Lower leg skin (tissue), 4 donors: ENCODE data around the gene ROR2. TPM values are rescaled to one million over a fixed set of nuclear protein-coding genes. Genes with fewer than 3 reads are reported as not detected.
"Not testable (repeated sequence)": the region's sequence is repeated elsewhere in the genome, so short reads cannot be mapped to it uniquely, and the experiment has no call there.

Experiments
- DNase-seq, 2 donors: peaks; one replicate each; pipeline ENCODE4 v3.0.0-alpha.2; 2019; ENCODE audit warnings: low spot score in 2 of 2
- H3K4me3 ChIP-seq: fragments of 200-600 bp; sonication (generic); 2 replicates; pipeline ENCODE4 v1.5.1; 2017; ENCODE audit warnings: mild to moderate bottlenecking, low read depth; ENCODE audit not compliant: poor library complexity, severe bottlenecking
- POLR2A ChIP-seq, 2 donors: fragments of 450-650 bp; IDR thresholded peaks; one replicate each; pipeline ENCODE4 v1.6.1; 2016 to 2017; ENCODE audit warnings: antibody characterized with exemption in 2 of 2, mild to moderate bottlenecking in 1 of 2, moderate library complexity in 1 of 2
- WGBS, 2 donors: methylation state at CpG; one replicate each; pipeline ENCODE4 v1.1.5; 2018; 5-methylcytosine and 5-hydroxymethylcytosine counted together
- intact Hi-C: fragments of 100-400 bp; cut with DNase I; formaldehyde crosslinking; loops from one replicate; pipeline ENCODE4 v1.15.0; 2023; ENCODE audit warnings: low total_unique reads
- total RNA-seq, 4 donors: library from RNA; depleted of rRNA; stranded (reverse); fragments of >200 nt; gene quantifications; one replicate each; pipeline ENCODE4 v1.1.0, GENCODE V29; 2016
- TF ChIP-seq, protein P1 (sequence below), 3 donors: fragments of 450-650 bp; IDR thresholded peaks; one replicate each; pipeline ENCODE4 v1.5.1; 2016; ENCODE audit warnings: antibody characterized with exemption in 3 of 3, mild to moderate bottlenecking in 3 of 3, moderate library complexity in 2 of 3

The ROR2 gene
- total RNA-seq, 4 donors from 2014 or later: 2.3 to 8.7 (median 5.8) TPM

GRCh38 chr9:91800473-91801030 is 149.5 kb downstream of the ROR2 start:
- TF ChIP-seq POLR2A (IDR thresholded peaks at IDR 0.05): no peak
- TF ChIP-seq, protein P1, sequence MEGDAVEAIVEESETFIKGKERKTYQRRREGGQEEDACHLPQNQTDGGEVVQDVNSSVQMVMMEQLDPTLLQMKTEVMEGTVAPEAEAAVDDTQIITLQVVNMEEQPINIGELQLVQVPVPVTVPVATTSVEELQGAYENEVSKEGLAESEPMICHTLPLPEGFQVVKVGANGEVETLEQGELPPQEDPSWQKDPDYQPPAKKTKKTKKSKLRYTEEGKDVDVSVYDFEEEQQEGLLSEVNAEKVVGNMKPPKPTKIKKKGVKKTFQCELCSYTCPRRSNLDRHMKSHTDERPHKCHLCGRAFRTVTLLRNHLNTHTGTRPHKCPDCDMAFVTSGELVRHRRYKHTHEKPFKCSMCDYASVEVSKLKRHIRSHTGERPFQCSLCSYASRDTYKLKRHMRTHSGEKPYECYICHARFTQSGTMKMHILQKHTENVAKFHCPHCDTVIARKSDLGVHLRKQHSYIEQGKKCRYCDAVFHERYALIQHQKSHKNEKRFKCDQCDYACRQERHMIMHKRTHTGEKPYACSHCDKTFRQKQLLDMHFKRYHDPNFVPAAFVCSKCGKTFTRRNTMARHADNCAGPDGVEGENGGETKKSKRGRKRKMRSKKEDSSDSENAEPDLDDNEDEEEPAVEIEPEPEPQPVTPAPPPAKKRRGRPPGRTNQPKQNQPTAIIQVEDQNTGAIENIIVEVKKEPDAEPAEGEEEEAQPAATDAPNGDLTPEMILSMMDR (IDR thresholded peaks at IDR 0.05): no peak
- intact Hi-C loops: no loop called here
- peak in 1 of 2 donors; percentile 40 for DNase-seq
- WGBS, 2 donors: 76 to 77% methylated on average over 12 of the region's 12 CpGs
- H3K4me3 ChIP-seq: no peak overlapping the region

GRCh38 chr9:91799113-91799744 is 150.8 kb downstream of the ROR2 start:
- peak in 1 of 2 donors; percentile 65 for DNase-seq
- H3K4me3 ChIP-seq: no peak overlapping the region
- WGBS, 2 donors: 69 to 74% methylated on average over 10 of the region's 10 CpGs
- intact Hi-C loops: no loop called here
- no peak for TF ChIP-seq POLR2A (IDR thresholded peaks at IDR 0.05)
- TF ChIP-seq, protein P1 (IDR thresholded peaks at IDR 0.05): no peak

DNA sequence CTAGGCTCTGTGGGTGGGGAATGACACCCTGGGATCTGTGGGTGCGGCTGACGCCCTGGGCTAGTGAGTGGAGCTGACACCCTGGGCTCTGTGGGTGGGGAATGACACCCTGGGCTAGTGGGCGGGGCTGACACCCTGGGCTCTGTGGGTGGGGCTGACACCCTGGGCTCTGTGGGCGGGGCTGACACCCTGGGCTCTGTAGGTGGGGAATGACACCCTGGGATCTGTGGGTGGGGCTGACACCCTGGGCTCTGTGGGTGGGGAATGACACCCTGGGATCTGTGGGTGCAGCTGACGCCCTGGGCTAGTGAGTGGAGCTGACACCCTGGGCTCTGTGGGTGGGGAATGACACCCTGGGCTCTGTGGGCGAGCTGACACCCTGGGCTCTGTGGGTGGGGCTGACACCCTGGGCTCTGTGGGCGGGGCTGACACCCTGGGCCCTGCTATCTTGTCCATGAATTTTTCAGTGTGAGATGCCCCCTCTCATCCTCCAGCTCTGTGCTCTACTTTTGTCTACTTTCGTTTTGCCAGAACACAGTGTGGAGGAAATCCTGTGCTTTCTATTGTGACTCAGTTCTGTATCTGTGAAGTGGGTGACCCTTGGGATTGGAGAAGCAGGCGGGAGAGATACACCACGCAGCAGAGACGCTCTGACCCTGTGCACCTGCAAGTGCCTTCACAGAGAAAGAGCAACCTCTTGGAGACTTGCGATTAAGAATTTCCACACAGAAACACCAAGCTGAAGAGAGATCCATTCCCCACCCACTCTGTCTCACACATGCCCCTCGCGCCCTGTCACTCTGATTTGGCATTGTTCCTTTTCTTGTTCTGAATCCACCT is 151.5 kb downstream of the ROR2 start:
- H3K4me3 ChIP-seq, intact Hi-C loops: not testable (repeated sequence)
- 51 to 55% methylated on average over 10 to 14 of the region's 14 CpGs for WGBS, 2 donors
- peak in 1 of 2 donors; percentile 61 for DNase-seq

GRCh38 chr9:91797517-91797916 is 152.5 kb downstream of the ROR2 start:
- 80% methylated on average over 1 of the region's 2 CpGs; no CpG with 5 or more reads in 1 of the 2 donors for WGBS, 2 donors
- intact Hi-C loops, H3K4me3 ChIP-seq, DNase-seq: not testable (repeated sequence)

GRCh38 chr9:91796516-91796915 is 153.5 kb downstream of the ROR2 start:
- intact Hi-C loops, H3K4me3 ChIP-seq: not testable (repeated sequence)
- DNase-seq: peak in 1 of 2 donors; percentile 82
- WGBS, 2 donors: 57 to 72% methylated on average over 3 to 4 of the region's 4 CpGs

DNA sequence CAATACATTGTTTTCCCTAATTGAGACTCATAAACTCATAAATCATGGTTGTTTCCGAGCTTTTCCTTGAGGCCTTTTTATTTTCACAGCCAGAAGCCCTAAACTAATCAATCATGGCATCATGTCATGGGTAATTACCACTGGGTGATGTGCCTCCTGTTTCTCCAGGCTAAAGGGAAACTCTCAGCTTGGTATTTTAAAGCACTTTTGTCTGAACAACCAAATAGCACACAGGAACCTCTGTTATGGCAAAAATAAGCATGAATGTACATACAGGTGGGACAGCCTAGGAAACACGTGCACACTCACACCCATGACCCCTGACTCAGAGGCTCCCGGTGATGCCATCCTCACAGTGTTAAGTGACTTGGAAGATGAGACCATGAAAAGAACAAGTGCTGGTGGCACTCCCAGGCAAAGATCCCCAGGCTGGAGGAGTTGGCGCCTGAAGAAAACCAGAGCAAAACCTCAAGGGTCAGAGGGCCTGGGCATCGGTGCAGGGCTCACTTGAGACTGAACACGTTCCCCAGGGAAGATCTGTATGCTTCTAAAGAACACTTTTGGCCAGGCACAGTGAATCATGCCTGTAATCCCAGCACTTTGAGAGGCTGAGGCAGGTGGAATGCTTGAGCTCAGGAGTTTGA is 154.3 kb downstream of the ROR2 start:
- 23 to 26% methylated on average over 6 of the region's 6 CpGs for WGBS, 2 donors
- peak in 1 of 2 donors; percentile 68 for DNase-seq
- H3K4me3 ChIP-seq: no peak overlapping the region
- intact Hi-C loops: no loop called here
- TF ChIP-seq, protein P1 (IDR thresholded peaks at IDR 0.05): no peak
- TF ChIP-seq POLR2A (IDR thresholded peaks at IDR 0.05): no peak

DNA sequence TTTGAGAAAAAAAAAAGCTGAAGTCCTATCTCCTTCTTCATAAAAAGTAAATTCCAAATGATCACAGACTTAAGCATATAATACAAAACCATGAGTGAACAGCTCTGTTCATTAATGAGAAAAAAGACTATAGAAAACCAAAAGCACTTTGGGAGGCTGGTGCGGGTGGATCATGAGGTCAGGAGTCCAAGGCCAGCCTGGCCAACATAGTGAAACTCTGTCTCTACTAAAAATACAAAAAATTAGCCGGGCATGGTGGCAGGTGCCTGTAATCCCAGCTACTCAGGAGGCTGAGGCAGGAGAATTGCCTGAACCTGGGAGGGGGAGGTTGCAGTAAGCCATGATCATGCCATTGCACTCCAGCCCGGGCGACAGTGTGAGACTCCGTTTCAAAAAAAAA is 156.7 kb downstream of the ROR2 start:
- peak in 1 of 2 donors; percentile 21 for DNase-seq
- WGBS, 2 donors: 85 to 86% methylated on average over 5 of the region's 5 CpGs

More for the DNA sequence above, 156.7 kb downstream of the ROR2 start:
- intact Hi-C loops, H3K4me3 ChIP-seq: not testable (repeated sequence)
